Tibial nerve (tissue), 4 donors: Measurements from ENCODE around the gene FLNC.

Source experiments
- EP300 ChIP-seq, 2 donors: sonication (generic); formaldehyde crosslinking; IDR thresholded peaks; one replicate each; pipeline ENCODE4 v1.6.1; 2017; ENCODE audit warnings: antibody characterized with exemption in 2 of 2, mild to moderate bottlenecking in 1 of 2
- POLR2A ChIP-seq, 2 donors: fragments of 450-650 bp; IDR thresholded peaks; one replicate each; pipeline ENCODE4 v1.6.1; 2017; ENCODE audit warnings: antibody characterized with exemption in 2 of 2, mild to moderate bottlenecking in 2 of 2, moderate library complexity in 2 of 2
- TF ChIP-seq, protein P1 (sequence below), 5 experiments: fragments of 200-600 bp in 3 of 5; fragments of 450-650 bp in 2 of 5; sonication (generic) in 3 of 5; IDR thresholded peaks; one replicate each; pipeline ENCODE4 v1.5.1; 2016 to 2019; ENCODE audit warnings: antibody characterized with exemption in 5 of 5, mild to moderate bottlenecking in 3 of 5, moderate library complexity in 2 of 5

DNA sequence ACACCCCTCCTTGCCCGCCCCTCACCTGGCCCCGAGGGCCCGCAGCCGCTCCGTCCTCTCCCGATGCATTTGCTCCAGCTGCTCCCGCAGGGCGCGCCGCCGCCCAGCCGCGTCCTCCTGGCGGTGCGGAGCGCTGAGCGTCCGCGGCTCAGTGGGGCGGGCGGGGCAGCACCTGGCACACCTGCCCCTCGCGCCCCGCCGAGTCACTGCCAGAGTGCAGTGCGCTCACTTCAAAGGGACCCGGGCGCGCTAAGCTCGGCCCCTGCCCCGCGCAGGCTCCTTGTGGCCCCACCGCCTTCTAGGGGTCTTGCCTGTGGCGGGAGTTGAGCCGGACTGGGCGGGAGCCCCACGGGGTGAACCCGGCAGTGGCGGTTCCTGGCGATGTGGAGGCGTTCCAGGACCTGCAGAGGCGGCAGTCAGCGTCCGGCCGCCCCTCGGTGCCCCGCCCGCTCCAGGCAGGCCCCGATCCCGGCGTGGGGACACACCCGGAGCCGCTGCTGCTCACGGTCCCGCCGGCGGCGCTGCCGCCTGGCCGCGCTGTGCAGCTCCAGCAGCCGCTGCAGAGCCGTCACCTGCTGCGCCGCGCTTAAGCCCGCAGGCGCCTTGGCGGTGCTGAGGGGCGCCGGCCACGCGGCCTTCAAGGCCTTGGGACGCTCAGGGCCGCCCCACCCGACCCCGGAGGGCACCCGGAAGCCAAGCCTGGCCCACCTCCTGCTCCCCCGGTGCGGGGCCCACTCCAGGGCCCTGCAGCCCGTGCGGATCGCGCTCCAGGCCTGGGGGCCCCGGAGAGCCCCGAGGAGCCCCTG lies 39.1 kb downstream of the FLNC start:
- TF ChIP-seq, protein P1, sequence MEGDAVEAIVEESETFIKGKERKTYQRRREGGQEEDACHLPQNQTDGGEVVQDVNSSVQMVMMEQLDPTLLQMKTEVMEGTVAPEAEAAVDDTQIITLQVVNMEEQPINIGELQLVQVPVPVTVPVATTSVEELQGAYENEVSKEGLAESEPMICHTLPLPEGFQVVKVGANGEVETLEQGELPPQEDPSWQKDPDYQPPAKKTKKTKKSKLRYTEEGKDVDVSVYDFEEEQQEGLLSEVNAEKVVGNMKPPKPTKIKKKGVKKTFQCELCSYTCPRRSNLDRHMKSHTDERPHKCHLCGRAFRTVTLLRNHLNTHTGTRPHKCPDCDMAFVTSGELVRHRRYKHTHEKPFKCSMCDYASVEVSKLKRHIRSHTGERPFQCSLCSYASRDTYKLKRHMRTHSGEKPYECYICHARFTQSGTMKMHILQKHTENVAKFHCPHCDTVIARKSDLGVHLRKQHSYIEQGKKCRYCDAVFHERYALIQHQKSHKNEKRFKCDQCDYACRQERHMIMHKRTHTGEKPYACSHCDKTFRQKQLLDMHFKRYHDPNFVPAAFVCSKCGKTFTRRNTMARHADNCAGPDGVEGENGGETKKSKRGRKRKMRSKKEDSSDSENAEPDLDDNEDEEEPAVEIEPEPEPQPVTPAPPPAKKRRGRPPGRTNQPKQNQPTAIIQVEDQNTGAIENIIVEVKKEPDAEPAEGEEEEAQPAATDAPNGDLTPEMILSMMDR (IDR thresholded peaks at IDR 0.05): peak in 3 of 5 experiments; percentile 14 to 38 (median 20)
- TF ChIP-seq POLR2A (IDR thresholded peaks at IDR 0.05) (no peak), EP300 (IDR thresholded peaks at IDR 0.05) (no peak)
